Neural progenitor cell (in vitro differentiated cells): ENCODE results near the gene ADAMTS3.

Experiments used
- CTCF ChIP-seq: fragments of 200-600 bp; sonication (generic); IDR thresholded peaks from 2 replicates; pipeline ENCODE4 v1.5.1; 2017; ENCODE audit warnings: antibody characterized with exemption, mild to moderate bottlenecking
- EZH2 ChIP-seq: fragments of 200-600 bp; sonication (generic); IDR thresholded peaks from 2 replicates; pipeline ENCODE4 v1.6.1; 2017; ENCODE audit warnings: antibody characterized with exemption, mild to moderate bottlenecking, moderate library complexity
- EZH2phosphoT487 ChIP-seq: fragments of 200-600 bp; sonication (generic); IDR thresholded peaks from 2 replicates; pipeline ENCODE4 v1.6.1; 2017; ENCODE audit warnings: antibody characterized with exemption

- TF ChIP-seq CTCF (no peak), EZH2phosphoT487 (no peak), EZH2 (no peak)
Observed at GRCh38 chr4:72390409-72390808, 178.6 kb downstream of the ADAMTS3 start.
